Ishikawa (cell line): ENCODE data around the gene ADCY7.

Experiments used
- CEBPB ChIP-seq: IDR thresholded peaks from 2 replicates; pipeline ENCODE4 v1.6.1; 2012
- EP300 ChIP-seq: IDR thresholded peaks from 2 replicates; pipeline ENCODE4 v1.6.1; 2012; ENCODE audit warnings: borderline replicate concordance
- NFIC ChIP-seq: IDR thresholded peaks from 2 replicates; pipeline ENCODE4 v1.6.1; 2012
- RAD21 ChIP-seq: IDR thresholded peaks from 2 replicates; pipeline ENCODE4 v1.6.1; 2012; ENCODE audit warnings: low read depth
- TAF1 ChIP-seq: IDR thresholded peaks from 2 replicates; pipeline ENCODE4 v1.6.1; 2012; ENCODE audit warnings: low read depth, mild to moderate bottlenecking
- TCF12 ChIP-seq: IDR thresholded peaks from 2 replicates; pipeline ENCODE4 v1.6.1; 2012; ENCODE audit warnings: low read depth
- TEAD4 ChIP-seq: IDR thresholded peaks from 2 replicates; pipeline ENCODE4 v1.6.1; 2012
- ZBTB7A ChIP-seq: IDR thresholded peaks from 2 replicates; pipeline ENCODE4 v1.6.1; 2012; ENCODE audit warnings: low read depth
- TF ChIP-seq, protein P1 (sequence below): IDR thresholded peaks from 2 replicates; pipeline ENCODE4 v1.6.1; 2012; ENCODE audit warnings: low read depth, mild to moderate bottlenecking
- TF ChIP-seq, protein P2 (sequence below): IDR thresholded peaks from 2 replicates; pipeline ENCODE4 v1.6.1; 2012

DNA sequence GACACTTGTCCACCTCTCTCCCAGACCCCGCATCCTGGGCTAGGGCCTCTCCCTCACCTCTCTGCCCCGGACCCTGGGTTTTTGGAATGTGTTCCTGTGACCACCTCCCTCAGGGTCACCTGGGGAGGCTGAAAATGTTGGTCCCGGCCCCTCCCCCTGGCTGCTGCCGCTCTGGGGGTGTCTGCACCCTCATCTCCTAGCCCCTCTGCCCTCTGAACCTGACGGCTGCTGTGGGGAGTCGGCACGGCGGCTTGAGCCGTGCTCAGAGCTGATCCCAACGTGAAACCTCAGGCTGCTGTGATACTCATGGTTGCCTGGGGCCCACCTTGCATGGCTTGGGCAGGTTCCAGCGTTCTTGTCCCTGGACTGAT lies 42.8 kb downstream of the ADCY7 start:
- TF ChIP-seq, protein P1, sequence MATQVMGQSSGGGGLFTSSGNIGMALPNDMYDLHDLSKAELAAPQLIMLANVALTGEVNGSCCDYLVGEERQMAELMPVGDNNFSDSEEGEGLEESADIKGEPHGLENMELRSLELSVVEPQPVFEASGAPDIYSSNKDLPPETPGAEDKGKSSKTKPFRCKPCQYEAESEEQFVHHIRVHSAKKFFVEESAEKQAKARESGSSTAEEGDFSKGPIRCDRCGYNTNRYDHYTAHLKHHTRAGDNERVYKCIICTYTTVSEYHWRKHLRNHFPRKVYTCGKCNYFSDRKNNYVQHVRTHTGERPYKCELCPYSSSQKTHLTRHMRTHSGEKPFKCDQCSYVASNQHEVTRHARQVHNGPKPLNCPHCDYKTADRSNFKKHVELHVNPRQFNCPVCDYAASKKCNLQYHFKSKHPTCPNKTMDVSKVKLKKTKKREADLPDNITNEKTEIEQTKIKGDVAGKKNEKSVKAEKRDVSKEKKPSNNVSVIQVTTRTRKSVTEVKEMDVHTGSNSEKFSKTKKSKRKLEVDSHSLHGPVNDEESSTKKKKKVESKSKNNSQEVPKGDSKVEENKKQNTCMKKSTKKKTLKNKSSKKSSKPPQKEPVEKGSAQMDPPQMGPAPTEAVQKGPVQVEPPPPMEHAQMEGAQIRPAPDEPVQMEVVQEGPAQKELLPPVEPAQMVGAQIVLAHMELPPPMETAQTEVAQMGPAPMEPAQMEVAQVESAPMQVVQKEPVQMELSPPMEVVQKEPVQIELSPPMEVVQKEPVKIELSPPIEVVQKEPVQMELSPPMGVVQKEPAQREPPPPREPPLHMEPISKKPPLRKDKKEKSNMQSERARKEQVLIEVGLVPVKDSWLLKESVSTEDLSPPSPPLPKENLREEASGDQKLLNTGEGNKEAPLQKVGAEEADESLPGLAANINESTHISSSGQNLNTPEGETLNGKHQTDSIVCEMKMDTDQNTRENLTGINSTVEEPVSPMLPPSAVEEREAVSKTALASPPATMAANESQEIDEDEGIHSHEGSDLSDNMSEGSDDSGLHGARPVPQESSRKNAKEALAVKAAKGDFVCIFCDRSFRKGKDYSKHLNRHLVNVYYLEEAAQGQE: no peak
- TF ChIP-seq EP300 (no peak), ZBTB7A (no peak), TAF1 (no peak), TCF12 (no peak), TEAD4 (no peak), RAD21 (no peak), NFIC (no peak), CEBPB (no peak)
- TF ChIP-seq, protein P2, sequence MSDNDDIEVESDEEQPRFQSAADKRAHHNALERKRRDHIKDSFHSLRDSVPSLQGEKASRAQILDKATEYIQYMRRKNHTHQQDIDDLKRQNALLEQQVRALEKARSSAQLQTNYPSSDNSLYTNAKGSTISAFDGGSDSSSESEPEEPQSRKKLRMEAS: no peak
